PC-9 (cell line): ENCODE results near the gene KRTAP10-5. TPM values are rescaled to one million over a fixed set of nuclear protein-coding genes. Genes with fewer than 3 reads are reported as not detected.
"Not testable (repeated sequence)": the region's sequence is repeated elsewhere in the genome, so short reads cannot be mapped to it uniquely, and the experiment has no call there.

Experiments used
- BruUV-seq: library from RNA; stranded (reverse); fragments of 400-500 nt; replicated peaks from 2 replicates; lab custom pipeline; 2021; lab: Mats Ljungman, UMichigan
- CTCF ChIA-PET: fragments of 300-600 bp; sonication (Branson Sonifier 250); formaldehyde crosslinking; loops from one replicate; lab custom pipeline; 2022; ENCODE audit warnings: antibody characterized with exemption; lab: Charles Lee
- POLR2A ChIA-PET: fragments of 300-600 bp; sonication (Branson Sonifier 250); formaldehyde crosslinking; loops from one replicate; lab custom pipeline; 2022; ENCODE audit warnings: antibody characterized with exemption; ENCODE audit not compliant: unreplicated experiment; lab: Charles Lee
- DNase-seq, 2 experiments: peaks; one replicate each; pipeline versions ENCODE4 v3.0.0 to v3.0.0-alpha.2; 2015 to 2022; ENCODE audit warnings: mixed read lengths in 1 of 2
- H2AFZ ChIP-seq: fragments of 200-600 bp; sonication (generic); 2 replicates; pipeline ENCODE4 v1.8.1; 2017; ENCODE audit warnings: antibody characterized with exemption
- H3F3A ChIP-seq: fragments of 200-600 bp; sonication (generic); 2 replicates; pipeline ENCODE4 v1.8.1; 2017; ENCODE audit warnings: antibody characterized with exemption, mild to moderate bottlenecking, low read depth; ENCODE audit not compliant: insufficient read depth
- H3K27ac ChIP-seq: fragments of 200-600 bp; sonication (generic); 2 replicates; pipeline ENCODE4 v1.6.1; 2016; ENCODE audit warnings: mixed run types
- H3K27me3 ChIP-seq: fragments of 200-600 bp; sonication (generic); 2 replicates; pipeline ENCODE4 v1.6.1; 2016; ENCODE audit warnings: low read depth, mixed run types; ENCODE audit not compliant: insufficient read depth
- H3K36me3 ChIP-seq: fragments of 200-600 bp; sonication (generic); 2 replicates; pipeline ENCODE4 v1.6.1; 2016; ENCODE audit warnings: low read depth, mixed run types
- H3K4me1 ChIP-seq: fragments of 200-600 bp; sonication (generic); replicated peaks from 2 replicates; pipeline ENCODE4 v1.6.1; 2016; ENCODE audit warnings: mixed run types; ENCODE audit not compliant: insufficient read depth
- H3K4me2 ChIP-seq: fragments of 200-600 bp; sonication (generic); 2 replicates; pipeline ENCODE4 v1.6.1; 2017; ENCODE audit warnings: mixed run types
- H3K4me3 ChIP-seq: fragments of 200-600 bp; sonication (generic); 2 replicates; pipeline ENCODE4 v1.6.1; 2016; ENCODE audit warnings: mixed run types
- H3K79me2 ChIP-seq: fragments of 200-600 bp; sonication (generic); 2 replicates; pipeline ENCODE4 v1.6.1; 2017; ENCODE audit warnings: low read depth, mixed run types
- H3K9me2 ChIP-seq: fragments of 200-600 bp; sonication (generic); 2 replicates; pipeline ENCODE4 v1.8.1; 2017; ENCODE audit warnings: mild to moderate bottlenecking; ENCODE audit not compliant: insufficient read depth
- H3K9me3 ChIP-seq: fragments of 200-600 bp; sonication (generic); 2 replicates; pipeline ENCODE4 v1.8.1; 2016; ENCODE audit warnings: low read depth; ENCODE audit not compliant: insufficient read depth
- H4K20me1 ChIP-seq: fragments of 200-600 bp; sonication (generic); 2 replicates; pipeline ENCODE4 v1.8.1; 2017; ENCODE audit not compliant: insufficient read depth
- EZH2 ChIP-seq: fragments of 200-600 bp; sonication (generic); IDR thresholded peaks from 2 replicates; pipeline ENCODE4 v1.8.0; 2017; ENCODE audit warnings: antibody characterized with exemption, low read depth
- intact Hi-C: fragments of 100-400 bp; cut with micrococcal nuclease; formaldehyde crosslinking; loops from one replicate; pipeline ENCODE4 v1.10.0; 2022; ENCODE audit not compliant: unreplicated experiment
- total RNA-seq: library from RNA; stranded (reverse); gene quantifications from 2 replicates; pipeline ENCODE4 v1.2.3, GENCODE V29; 2021
- TF ChIP-seq, protein P1 (sequence below): fragments of 200-600 bp; sonication (generic); conservative IDR thresholded peaks from 2 replicates; pipeline ENCODE4 v1.6.1; 2017; ENCODE audit warnings: mixed run types, antibody characterized with exemption, mild to moderate bottlenecking, moderate library complexity

KRTAP10-5 gene
- total RNA-seq, 1 experiment from 2014 or later, result not detected

DNA sequence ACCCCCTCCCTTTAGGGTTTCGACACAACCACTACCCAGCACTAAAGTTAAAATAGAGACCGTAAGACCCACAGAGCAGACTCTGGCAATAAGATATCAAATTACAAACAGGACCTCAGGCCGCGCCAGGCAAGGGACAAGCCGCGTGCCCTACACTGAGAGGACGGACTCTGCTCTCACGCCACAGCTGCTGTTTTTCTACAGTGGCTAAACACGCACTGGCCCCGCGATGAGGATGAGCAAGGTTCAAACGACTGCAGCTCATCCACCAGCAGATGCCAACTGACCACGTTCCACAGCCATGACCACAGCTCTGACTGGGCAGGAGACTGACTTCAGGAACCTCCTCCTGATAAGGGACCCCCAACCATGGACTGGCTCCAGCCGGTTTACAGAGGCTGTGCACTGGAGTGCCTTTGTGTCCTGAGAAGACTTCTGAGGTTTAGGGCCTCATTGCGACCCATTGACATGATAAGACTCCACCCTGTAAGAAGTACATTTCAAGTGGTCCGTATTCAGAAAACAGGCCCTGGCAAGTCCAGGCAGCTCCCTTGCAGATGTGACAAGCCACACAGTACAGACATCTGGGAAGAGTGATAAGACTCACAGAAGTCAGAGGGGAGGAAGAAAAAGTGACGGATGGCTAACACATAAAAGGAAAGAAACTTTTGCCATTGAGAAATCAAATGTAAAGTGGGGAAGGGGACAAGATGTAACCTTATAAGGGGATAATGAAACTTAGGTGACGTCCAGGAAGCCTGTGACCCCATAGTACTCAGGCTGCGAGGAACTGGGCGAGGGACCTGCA, 13.4 kb upstream of the KRTAP10-5 start:
- Histone ChIP-seq H3K4me3 (no peak overlapping the region), H3K4me2 (no peak overlapping the region), H3K36me3 (no peaks in the 10 kb centered on the region), H4K20me1 (no peaks in the 10 kb centered on the region), H3K27me3 (peaks cover 63% of the 10 kb centered on the region), H3K4me1 (no peaks in the 10 kb centered on the region), H3F3A (no peaks in the 10 kb centered on the region), H3K9me2 (no peaks in the 10 kb centered on the region), H2AFZ (no peak overlapping the region), H3K9me3 (no peaks in the 10 kb centered on the region), H3K79me2 (no peaks in the 10 kb centered on the region), H3K27ac (no peak overlapping the region)
- no peak for TF ChIP-seq EZH2
- TF ChIP-seq, protein P1, sequence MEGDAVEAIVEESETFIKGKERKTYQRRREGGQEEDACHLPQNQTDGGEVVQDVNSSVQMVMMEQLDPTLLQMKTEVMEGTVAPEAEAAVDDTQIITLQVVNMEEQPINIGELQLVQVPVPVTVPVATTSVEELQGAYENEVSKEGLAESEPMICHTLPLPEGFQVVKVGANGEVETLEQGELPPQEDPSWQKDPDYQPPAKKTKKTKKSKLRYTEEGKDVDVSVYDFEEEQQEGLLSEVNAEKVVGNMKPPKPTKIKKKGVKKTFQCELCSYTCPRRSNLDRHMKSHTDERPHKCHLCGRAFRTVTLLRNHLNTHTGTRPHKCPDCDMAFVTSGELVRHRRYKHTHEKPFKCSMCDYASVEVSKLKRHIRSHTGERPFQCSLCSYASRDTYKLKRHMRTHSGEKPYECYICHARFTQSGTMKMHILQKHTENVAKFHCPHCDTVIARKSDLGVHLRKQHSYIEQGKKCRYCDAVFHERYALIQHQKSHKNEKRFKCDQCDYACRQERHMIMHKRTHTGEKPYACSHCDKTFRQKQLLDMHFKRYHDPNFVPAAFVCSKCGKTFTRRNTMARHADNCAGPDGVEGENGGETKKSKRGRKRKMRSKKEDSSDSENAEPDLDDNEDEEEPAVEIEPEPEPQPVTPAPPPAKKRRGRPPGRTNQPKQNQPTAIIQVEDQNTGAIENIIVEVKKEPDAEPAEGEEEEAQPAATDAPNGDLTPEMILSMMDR, result no peak
- BruUV-seq, result no TSS peak
- POLR2A ChIA-PET, result no interaction called here
- intact Hi-C loops, result no loop called here
- peak; percentile 14 to 65 for DNase-seq
- CTCF ChIA-PET, result no interaction called here

DNA sequence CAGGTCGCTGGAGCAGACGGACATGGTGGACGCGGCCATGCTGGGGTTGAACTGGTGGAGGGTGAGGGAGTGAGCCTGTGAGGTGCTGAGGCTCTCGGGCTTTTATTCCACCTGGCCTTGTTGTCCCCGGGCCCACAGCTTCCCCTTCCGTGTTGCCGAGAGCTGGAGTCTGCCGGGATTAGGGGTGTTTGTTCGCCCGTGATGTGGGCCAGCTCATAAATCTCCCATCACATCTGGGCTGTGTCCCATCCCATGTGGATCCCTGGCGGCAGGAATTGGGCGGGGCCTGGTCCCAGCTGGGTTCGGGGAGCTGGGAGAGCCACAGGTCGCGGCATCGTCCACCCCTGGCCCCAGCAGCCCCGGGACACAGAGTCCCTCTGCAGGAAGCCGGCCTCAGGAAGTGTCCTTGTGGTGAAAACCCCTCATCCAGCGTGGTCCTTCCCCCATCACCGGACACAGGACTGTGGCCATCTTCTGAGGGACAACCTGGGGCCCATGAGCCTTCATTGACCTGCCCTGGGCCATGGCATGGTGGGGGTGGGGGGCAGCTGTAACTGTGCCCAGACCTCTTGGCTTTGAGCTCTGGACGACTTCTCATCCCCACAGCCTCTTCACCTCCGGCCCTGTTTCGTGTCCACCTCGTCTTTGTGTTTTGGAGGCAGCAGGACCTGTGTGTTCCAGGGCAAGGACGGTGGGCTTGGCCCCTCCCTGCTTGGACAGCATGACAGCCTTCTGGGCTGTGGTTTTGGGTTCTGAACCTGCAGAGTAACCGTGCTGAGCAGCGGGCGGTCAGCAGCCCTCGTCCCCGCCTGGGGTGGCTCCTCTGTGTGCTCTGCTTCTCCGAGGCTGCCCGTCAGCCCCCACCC, 12.3 kb upstream of the KRTAP10-5 start, which contains the start of gene KRTAP10-6:
KRTAP10-6 (minus strand) TSS at position 60 of the 866 bp plus-strand sequence; CDS start at position 39, 21 bp downstream.
- intact Hi-C loops, result no loop called here
- TF ChIP-seq, protein P1, result no peak
- no peak for TF ChIP-seq EZH2
- Histone ChIP-seq H3K27me3 (peaks cover 53% of the 10 kb centered on the region), H3K4me3 (no peak within 1 kb of the TSS), H3K36me3 (no peaks in the 10 kb centered on the region), H2AFZ (no peak within 1 kb of the TSS), H4K20me1 (no peaks in the 10 kb centered on the region), H3K4me2 (no peak within 1 kb of the TSS), H3K9me2 (no peaks in the 10 kb centered on the region), H3F3A (no peaks in the 10 kb centered on the region), H3K4me1 (no peaks in the 10 kb centered on the region), H3K79me2 (no peaks in the 10 kb centered on the region), H3K9me3 (no peaks in the 10 kb centered on the region), H3K27ac (no peak within 1 kb of the TSS)
- CTCF ChIA-PET, result no interaction called here
- no peak for DNase-seq
- no TSS peak for BruUV-seq
- POLR2A ChIA-PET, result no interaction called here

DNA sequence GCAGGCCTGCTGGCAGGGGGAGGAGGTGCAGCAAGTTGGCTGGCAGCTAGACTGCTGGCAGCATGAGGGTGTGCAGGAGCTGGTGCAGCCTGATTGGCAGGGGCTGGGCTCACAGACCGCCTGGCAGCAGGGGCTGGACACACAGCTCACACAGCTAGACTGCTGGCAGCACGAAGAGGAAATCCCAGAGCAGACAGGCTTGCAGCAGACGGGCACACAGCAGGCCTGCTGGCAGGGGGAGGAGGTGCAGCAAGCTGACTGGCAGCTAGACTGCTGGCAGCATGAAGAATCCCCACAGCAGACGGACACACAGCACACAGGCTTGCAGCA, 11.4 kb upstream of the KRTAP10-5 start:
- H4K20me1 ChIP-seq, H3K9me3 ChIP-seq, H3K4me1 ChIP-seq, H3K79me2 ChIP-seq, H3K27ac ChIP-seq, CTCF ChIA-PET, H3K36me3 ChIP-seq, H2AFZ ChIP-seq, H3K4me3 ChIP-seq, H3K4me2 ChIP-seq, H3F3A ChIP-seq, intact Hi-C loops, H3K9me2 ChIP-seq, POLR2A ChIA-PET, BruUV-seq, DNase-seq: not testable (repeated sequence)
- H3K27me3 ChIP-seq, result peaks cover 55% of the 10 kb centered on the region

- BruUV-seq, intact Hi-C loops, H4K20me1 ChIP-seq, H3K4me1 ChIP-seq, DNase-seq, H3K9me3 ChIP-seq, H3K4me2 ChIP-seq, H3F3A ChIP-seq, H3K9me2 ChIP-seq, H3K4me3 ChIP-seq, H3K36me3 ChIP-seq, H3K79me2 ChIP-seq, POLR2A ChIA-PET, CTCF ChIA-PET, H2AFZ ChIP-seq, H3K27ac ChIP-seq: not testable (repeated sequence)
- peaks cover 56% of the 10 kb centered on the region for H3K27me3 ChIP-seq
Measured at GRCh38 chr21:44590897-44591800, 10.7 kb upstream of the KRTAP10-5 start.
